ENCODE measurements around the gene NT5DC3. TPM values are rescaled to one million over a fixed set of nuclear protein-coding genes. Genes with fewer than 3 reads are reported as not detected.

The NT5DC3 gene
- total and polyA plus RNA-seq, 9 of the 15 experiments (the other 6 are each of a cell fraction or from before 2014, with no cell fraction given), result 6.3 to 33.5 (median 24.5) TPM

DNA sequence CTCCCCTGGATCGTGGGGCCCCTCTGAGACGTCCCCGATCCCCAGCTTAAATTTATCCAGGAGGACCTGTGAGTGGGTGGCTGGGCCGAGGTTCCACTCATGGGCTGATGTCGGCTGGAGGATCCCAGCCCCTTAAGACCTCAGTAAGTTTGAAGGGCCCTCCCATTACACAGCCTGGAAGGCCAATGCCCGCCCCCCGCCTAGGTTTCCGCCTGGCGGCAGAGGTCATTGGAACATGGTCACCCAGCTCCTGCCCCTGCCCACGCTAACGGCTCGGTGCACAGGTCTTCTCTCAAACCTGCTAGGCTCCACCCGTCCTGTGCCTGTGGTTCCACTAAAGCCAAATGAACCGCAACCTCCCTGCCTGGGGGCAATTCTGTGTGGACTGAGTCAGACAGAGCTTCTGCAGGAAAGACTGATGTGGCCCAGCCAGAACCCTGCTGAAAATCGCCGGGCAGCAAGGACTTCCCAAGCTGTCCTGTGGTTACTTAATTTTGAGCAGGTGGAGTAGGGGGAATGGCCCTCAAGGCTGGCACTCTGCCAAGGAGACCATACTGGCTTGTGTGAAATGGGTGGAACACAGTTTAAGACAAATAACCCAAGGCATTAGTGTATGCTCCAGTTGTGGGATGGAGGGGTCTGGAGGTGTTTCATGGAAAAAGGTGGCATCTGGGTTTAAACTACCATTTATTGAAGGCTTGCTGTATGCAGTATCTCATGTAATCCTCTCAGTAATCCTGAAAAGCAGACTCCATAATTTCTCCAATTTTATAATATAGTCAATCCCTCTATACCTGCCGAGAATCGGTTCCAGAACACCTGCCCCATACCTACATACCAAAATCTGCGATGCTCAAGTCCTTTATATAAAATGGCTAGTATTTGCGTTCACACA lies 903 bp upstream of the NT5DC3 start (continued):
- TF ChIP-seq, protein P1, sequence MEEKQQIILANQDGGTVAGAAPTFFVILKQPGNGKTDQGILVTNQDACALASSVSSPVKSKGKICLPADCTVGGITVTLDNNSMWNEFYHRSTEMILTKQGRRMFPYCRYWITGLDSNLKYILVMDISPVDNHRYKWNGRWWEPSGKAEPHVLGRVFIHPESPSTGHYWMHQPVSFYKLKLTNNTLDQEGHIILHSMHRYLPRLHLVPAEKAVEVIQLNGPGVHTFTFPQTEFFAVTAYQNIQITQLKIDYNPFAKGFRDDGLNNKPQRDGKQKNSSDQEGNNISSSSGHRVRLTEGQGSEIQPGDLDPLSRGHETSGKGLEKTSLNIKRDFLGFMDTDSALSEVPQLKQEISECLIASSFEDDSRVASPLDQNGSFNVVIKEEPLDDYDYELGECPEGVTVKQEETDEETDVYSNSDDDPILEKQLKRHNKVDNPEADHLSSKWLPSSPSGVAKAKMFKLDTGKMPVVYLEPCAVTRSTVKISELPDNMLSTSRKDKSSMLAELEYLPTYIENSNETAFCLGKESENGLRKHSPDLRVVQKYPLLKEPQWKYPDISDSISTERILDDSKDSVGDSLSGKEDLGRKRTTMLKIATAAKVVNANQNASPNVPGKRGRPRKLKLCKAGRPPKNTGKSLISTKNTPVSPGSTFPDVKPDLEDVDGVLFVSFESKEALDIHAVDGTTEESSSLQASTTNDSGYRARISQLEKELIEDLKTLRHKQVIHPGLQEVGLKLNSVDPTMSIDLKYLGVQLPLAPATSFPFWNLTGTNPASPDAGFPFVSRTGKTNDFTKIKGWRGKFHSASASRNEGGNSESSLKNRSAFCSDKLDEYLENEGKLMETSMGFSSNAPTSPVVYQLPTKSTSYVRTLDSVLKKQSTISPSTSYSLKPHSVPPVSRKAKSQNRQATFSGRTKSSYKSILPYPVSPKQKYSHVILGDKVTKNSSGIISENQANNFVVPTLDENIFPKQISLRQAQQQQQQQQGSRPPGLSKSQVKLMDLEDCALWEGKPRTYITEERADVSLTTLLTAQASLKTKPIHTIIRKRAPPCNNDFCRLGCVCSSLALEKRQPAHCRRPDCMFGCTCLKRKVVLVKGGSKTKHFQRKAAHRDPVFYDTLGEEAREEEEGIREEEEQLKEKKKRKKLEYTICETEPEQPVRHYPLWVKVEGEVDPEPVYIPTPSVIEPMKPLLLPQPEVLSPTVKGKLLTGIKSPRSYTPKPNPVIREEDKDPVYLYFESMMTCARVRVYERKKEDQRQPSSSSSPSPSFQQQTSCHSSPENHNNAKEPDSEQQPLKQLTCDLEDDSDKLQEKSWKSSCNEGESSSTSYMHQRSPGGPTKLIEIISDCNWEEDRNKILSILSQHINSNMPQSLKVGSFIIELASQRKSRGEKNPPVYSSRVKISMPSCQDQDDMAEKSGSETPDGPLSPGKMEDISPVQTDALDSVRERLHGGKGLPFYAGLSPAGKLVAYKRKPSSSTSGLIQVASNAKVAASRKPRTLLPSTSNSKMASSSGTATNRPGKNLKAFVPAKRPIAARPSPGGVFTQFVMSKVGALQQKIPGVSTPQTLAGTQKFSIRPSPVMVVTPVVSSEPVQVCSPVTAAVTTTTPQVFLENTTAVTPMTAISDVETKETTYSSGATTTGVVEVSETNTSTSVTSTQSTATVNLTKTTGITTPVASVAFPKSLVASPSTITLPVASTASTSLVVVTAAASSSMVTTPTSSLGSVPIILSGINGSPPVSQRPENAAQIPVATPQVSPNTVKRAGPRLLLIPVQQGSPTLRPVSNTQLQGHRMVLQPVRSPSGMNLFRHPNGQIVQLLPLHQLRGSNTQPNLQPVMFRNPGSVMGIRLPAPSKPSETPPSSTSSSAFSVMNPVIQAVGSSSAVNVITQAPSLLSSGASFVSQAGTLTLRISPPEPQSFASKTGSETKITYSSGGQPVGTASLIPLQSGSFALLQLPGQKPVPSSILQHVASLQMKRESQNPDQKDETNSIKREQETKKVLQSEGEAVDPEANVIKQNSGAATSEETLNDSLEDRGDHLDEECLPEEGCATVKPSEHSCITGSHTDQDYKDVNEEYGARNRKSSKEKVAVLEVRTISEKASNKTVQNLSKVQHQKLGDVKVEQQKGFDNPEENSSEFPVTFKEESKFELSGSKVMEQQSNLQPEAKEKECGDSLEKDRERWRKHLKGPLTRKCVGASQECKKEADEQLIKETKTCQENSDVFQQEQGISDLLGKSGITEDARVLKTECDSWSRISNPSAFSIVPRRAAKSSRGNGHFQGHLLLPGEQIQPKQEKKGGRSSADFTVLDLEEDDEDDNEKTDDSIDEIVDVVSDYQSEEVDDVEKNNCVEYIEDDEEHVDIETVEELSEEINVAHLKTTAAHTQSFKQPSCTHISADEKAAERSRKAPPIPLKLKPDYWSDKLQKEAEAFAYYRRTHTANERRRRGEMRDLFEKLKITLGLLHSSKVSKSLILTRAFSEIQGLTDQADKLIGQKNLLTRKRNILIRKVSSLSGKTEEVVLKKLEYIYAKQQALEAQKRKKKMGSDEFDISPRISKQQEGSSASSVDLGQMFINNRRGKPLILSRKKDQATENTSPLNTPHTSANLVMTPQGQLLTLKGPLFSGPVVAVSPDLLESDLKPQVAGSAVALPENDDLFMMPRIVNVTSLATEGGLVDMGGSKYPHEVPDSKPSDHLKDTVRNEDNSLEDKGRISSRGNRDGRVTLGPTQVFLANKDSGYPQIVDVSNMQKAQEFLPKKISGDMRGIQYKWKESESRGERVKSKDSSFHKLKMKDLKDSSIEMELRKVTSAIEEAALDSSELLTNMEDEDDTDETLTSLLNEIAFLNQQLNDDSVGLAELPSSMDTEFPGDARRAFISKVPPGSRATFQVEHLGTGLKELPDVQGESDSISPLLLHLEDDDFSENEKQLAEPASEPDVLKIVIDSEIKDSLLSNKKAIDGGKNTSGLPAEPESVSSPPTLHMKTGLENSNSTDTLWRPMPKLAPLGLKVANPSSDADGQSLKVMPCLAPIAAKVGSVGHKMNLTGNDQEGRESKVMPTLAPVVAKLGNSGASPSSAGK (IDR thresholded peaks at IDR 0.05), result no peak
- TF ChIP-seq BCL6 (CRISPR knock-in tag; IDR thresholded peaks at IDR 0.05), result no peak
- TF ChIP-seq ZNF408 (CRISPR knock-in tag; IDR thresholded peaks at IDR 0.05; ENCODE audit: low read depth), result no peak
- TF ChIP-seq ZNF449 (CRISPR knock-in tag; IDR thresholded peaks at IDR 0.05), result no peak
- TF ChIP-seq ZNF830 (CRISPR knock-in tag; IDR thresholded peaks at IDR 0.05), result no peak
- no peak for TF ChIP-seq NFE2 (IDR thresholded peaks at IDR 0.05; ENCODE audit: low read depth)
- TF ChIP-seq SNRNP70 (optimal IDR thresholded peaks at IDR 0.05; ENCODE audit: low read depth, low read length), result no peak
- no peak for TF ChIP-seq MTA1 (IDR thresholded peaks at IDR 0.05; ENCODE audit: borderline replicate concordance)
- TF ChIP-seq PHF21A (IDR thresholded peaks at IDR 0.05; ENCODE audit: borderline replicate concordance, low read depth), result no peak
- TF ChIP-seq, protein P2, sequence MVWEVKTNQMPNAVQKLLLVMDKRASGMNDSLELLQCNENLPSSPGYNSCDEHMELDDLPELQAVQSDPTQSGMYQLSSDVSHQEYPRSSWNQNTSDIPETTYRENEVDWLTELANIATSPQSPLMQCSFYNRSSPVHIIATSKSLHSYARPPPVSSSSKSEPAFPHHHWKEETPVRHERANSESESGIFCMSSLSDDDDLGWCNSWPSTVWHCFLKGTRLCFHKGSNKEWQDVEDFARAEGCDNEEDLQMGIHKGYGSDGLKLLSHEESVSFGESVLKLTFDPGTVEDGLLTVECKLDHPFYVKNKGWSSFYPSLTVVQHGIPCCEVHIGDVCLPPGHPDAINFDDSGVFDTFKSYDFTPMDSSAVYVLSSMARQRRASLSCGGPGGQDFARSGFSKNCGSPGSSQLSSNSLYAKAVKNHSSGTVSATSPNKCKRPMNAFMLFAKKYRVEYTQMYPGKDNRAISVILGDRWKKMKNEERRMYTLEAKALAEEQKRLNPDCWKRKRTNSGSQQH (CRISPR knock-in tag; IDR thresholded peaks at IDR 0.05), result no peak
- no peak for TF ChIP-seq RBM34 (IDR thresholded peaks at IDR 0.05; ENCODE audit: borderline replicate concordance, insufficient read depth, low read length)
- TF ChIP-seq MAX (CRISPR knock-in tag; IDR thresholded peaks at IDR 0.05), result no peak
- TF ChIP-seq ZNF695 (CRISPR knock-in tag; IDR thresholded peaks at IDR 0.05), result no peak
